GM18867 (cell line): Measurements from ENCODE around the gene IQCM.
A peak's percentile ranks its signal among the peaks of the same experiment; 100 is the strongest.
"Not testable (repeated sequence)": the region's sequence is repeated elsewhere in the genome, so short reads cannot be mapped to it uniquely, and the experiment has no call there.

Experiments used
- ATAC-seq: cut with Tn5 transposase; IDR thresholded peaks from one replicate; pipeline ENCODE4 v1.9.1; 2021; ENCODE audit warnings: mild to moderate bottlenecking, moderate library complexity; ENCODE audit not compliant: unreplicated experiment

IQCM gene

DNA sequence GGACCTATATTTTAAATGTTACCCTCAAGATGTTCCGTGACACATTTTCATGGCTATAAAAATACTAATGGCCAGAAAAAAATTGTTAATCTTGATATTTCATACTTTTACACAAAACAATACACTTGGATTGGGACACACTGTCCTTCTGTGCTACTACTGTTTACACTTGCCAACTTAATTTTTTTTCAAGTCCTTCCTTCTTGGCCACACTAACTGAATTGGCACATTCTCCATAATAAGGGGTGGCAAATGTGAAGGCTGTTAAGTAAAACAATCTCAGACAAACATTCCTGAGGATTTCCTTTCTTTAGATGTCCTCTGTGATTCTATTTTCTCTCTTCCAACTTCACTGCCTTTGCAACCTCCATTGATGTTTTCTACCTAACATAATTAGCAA lies 225.8 kb downstream of the IQCM start:
- ATAC-seq = no peak

DNA sequence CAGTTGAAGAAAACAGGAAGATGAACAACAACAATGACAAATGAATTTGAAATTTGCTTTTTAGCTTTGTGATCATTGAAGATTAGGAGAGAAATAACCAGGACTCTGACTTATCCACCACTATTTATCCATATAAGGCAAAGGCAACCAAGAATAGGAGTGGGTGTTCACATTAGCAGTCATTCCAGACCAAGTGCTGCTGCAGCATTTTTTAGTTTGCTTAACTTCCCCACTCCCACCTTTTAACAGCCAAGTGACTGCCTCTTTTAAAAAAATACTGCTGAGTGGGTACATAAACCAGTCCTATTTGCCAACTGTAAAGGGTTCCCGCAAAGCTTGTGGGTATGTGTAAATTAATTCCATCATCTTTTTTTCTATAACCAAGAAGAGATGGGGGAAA lies 230.9 kb downstream of the IQCM start:
- no peak for ATAC-seq

DNA sequence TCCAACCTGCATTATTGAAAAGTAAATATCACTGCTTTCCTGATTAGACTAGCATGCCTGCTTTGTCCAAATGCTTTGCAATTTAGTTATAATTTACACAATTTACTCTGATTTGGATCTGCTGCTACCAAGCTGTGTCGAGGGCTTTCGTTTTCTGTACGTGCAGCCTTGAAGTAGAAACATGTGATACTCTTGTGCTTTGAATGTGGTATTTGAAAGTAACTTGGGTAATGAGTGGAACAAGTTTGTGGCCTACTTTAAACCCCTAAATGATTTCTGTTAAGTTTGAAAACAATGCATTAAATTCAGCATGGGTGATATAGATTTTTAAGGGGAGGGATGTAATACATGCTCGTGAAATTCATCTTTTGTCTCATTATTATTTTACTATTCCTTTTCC lies 240.7 kb downstream of the IQCM start:
- peak; percentile 92 for ATAC-seq

DNA sequence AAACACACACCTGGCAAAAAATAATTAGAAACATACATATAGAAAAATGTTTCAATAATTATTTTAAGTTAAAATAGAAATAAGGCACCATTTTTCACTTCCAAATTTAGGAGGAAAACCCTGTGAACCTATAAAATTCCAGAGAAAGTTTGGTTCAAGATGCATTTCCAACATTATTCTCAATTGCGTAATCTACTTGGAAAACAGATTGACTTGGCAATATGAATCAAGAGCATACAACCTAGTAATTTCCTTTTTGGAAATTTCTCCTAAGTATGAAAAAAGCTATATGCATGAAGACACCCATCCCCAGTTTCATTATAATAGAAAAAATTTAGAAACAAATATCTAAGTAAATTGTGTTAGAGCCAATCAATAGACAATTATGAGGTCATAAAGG lies 242.9 kb downstream of the IQCM start:
- no peak for ATAC-seq

DNA sequence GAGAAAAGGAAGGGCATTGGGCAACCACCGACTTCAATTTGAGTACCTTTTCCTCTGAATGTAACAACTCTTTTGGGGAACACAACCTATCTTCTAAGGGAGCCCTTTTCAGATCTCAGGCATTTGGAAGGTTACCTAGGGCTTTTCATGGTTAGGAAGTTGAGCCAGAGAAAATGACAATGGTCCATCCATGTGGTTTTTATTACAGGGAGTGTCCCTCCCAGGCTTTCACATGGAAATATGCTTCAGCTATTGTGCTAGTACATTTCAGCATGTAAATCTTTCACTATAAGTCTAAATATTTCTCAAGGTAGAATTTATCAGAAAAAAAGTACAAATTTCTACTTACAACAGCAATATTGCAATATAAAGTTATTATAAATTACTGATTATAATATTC lies 259.8 kb downstream of the IQCM start:
- ATAC-seq = no peak

DNA sequence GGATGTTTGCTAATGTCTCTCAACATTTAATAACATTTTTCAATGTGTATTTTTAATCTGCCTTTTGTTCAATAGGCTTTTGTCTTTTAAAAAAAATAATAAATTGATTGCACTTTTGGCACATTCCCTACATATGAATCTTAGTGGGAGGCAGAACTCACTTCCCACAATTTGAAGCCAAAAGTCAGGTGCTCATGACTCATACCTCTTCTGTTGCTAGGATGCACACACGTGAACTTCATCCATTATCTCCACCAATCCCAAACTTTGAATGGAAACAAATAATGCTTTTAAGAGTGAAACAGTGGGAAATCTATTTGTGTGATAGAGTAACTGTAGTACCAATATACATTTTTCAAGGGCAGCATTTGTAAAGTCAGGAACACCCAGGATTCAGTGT lies 260.5 kb downstream of the IQCM start:
- ATAC-seq = no peak

DNA sequence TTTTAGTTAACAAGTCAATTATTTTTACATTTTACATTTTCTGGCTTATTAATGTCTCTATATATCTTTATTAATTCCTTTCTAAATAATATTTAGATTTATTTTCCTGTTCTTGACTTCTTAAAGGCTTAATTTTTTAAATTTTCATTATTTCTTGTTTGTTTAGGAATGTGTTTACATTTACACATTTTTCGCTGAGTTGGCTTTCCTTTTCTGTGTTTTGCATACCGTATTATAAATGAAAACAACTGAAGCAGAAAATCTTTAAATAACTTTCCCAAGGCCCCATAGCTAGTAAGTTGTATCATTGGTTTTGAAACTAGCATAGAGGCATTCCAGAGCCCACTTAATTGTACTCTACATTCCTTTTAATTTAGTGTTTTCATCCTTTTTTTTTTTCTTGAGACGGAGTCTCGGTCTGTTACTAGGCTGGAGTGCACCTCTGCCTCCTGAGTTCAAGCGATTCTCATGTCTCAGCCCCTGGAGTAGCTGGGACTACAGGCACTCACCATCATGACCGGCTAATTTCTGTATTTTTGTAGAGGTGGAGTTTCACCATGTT lies 261.6 kb downstream of the IQCM start:
- no peak for ATAC-seq

DNA sequence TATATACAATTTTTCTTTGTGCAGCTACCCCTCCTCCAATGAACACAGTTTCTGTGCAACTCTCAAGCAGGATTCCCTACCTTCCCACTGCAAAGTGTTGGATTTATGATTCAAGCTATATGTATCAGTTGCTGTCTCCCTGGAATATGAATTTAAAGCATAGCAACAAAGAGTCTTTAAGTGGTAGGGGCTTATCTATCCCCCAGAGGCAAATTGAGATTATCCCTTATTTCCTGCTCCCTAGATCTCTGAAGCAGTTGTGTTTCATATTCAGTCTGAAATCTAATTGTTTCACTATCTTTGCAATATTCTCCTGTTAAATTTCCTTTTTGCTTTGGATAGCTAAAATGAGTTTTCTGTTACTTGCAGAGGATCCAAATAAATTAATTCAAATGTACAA lies 263.0 kb downstream of the IQCM start:
- no peak for ATAC-seq

DNA sequence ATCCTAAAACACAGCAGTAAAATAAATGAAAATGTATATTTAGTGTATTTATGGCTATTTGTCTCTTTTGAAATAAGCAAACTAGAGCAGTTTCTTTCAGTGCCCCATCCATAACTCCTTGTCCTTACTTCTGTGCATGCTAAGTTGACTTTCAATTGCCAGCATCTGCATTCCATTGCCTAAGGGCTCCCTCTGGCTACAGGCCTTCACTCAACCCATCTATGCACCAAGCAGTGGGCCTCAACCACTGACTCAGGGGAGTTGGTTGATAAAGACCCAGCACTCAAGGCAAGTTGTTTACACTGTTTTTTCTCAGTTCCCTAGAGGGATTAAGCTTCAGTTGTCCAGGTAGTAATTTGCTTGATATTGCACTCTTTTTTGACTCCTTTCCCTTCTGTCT lies 265.7 kb downstream of the IQCM start:
- ATAC-seq = no peak

DNA sequence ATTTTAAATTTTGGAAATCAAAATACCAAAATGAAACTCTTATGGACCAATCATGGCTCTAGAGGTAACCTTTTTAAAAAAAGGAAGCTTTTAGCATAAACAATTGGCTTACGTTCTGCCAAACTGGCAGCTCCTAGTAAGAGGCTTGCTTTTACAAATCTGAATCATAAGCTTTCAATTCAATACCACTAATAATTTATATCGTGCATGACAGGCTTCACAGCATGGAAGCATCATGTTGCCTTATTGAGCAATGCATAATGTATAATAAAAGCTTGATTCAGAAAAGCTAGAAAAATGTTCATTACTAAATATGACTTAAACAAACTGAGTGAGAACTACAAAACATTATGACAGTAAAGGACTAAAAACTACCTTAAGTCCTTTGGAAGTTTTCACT lies 280.9 kb downstream of the IQCM start:
- ATAC-seq = no peak

DNA sequence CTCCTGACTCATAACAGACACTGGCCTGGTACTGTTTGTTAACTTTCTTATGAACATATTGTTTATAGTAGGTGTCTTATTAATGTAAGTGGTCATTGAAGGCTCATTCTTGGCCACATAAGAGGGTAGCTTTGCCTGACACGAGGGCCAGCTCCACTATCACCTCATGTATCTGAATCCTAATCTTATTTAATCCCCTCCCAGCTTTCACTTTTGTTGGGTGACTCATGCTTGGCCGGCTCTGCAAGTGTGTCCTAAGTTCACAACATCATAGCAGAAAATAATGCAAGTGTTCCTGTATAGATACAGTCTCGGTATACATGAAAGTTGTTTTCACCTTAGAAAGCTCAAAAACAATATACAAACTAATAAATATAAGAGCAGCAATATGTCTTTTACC lies 283.8 kb downstream of the IQCM start:
- ATAC-seq = no peak

DNA sequence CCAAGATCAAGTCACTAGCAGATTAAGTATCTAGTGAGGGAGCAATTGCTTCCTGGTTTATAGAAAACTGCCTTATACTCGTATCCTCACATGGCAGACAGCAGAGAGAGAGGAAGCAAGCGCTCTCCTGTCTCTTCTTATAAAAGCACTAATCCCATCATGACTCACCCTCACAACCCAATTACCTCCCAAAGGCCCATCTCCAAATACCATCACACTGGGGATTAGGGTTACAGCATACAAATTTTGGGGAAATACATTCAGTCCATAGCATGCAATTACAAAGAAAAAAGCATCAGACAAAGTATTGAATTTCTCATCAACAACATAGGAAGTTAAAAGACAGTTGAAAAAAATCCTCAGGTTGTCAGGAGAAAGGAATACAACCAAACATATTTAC lies 292.6 kb downstream of the IQCM start:
- ATAC-seq = no peak

DNA sequence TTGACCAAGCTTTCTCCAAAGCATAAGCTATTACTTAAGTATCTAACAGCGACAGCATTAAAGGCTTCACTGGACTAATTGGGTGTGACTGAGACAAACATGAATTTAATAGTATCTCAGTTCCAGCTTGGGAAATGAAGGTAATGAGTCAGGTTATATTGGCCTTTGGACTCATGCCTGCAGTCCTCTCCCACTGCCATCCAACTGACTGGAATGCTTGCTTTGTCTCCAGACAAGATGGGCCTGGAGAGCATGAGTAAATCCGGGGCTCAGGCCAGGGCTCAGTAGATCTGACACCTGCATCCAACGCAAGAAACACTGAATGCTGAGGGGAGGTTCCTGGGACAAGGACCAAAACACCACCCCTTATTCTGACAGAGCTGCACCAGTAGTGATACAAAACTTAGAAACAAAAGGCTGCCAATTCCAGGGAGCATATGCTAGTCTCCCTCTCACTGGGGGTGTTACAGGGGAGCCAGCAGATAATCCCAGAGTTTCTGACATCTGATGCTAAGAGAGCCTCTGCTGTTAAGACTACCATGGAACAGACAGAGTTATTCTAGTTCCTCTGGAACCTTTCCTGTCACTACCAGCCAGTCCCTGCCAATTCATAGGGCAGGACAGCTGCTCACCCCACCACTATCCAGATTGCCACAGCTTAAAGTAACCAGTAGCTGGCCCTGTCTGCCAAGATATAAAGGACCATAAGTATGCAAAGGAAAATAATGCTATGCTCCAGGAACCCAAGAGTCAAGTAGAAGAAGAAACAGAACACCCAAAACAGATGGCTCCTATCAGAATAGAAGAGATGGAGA lies 293.8 kb downstream of the IQCM start:
- ATAC-seq = no peak

DNA sequence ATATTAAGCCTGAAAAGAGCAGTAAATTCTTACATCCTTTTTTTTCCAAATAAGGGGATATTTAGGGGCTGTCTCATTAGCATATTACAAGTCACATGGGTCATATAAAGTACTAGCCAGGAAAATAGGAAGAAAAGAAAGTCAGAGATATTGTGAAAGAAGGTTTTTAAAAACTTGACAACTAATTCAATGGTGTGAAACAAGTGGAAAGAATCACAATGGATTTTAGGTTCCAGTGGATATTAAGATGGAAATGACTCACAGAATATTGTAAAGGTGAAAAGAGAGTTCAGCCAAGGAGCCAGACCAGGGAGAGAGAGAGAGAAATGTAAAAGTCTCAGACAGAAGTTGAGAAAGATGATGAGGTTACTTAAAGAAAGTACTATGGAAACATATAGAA lies 297.2 kb downstream of the IQCM start:
- no peak for ATAC-seq

DNA sequence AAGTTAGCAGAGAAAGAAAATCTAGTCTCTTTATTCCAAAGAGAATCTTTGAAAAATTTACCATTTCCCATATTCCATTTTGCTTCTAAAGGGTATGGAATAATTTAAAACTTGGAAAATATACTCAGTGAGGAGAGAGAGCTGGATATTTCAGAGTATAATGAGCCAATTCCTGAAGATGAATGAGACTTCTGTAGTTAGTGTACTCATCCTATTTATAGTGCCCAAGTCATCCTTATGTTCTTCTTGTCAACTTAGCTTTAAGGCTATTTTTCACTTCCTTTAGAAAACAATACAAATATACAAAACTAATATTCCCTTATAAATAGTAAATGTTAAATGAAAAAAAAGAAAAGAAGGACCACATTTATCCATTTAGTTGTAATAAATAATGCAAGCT lies 302.6 kb downstream of the IQCM start:
- no peak for ATAC-seq

DNA sequence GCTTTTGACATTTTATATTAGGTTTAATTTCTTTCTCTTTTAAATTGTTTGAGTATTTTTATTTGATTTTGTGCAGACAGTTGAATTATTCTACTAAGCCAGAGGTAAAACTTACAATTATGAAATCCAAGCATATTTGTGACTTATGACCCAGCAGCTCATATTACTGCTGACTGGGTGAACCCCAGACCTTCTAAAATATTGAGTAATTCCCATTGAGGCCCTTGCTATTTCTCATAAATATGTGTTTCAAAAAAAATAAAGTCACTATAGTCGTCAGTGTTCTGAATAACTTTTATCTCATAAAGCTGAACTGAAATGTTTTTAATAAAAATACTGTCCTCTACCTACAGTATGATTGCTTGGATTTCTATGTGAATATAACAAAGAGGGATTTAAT lies 303.1 kb downstream of the IQCM start:
- ATAC-seq = no peak

DNA sequence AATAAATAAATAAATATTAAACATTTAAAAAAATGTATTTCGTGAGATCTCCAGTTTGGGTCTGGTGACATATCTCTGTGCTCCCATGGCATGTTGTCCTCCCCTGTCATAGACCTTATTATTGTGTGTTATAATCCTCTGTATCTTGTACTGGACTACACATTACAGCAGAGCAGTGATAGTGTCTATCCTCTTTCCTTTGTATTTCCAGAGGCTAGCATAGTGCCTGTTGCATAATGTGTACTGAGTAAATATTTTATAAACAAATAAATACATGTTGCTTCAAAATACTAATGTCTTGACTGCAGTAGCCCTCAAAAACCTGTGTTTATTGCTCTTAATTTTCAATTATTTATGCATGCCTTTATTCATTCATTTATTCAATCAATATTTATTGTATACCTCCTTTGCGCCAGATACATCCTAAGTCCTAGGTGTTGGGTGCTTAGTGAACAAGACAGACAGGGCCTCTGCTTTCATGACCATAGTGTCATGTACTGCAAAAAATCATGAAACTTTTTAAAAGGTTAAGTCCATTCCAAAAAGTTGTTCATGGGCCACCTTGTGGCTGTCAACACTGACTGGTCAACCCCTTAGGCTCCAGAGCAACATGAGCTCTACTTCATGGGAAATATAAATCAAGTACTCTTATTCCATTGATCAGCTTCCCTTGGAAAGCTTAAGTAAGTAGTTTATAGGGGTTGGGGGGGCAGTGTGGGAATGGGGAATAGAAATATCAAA lies 303.9 kb downstream of the IQCM start:
- no peak for ATAC-seq

DNA sequence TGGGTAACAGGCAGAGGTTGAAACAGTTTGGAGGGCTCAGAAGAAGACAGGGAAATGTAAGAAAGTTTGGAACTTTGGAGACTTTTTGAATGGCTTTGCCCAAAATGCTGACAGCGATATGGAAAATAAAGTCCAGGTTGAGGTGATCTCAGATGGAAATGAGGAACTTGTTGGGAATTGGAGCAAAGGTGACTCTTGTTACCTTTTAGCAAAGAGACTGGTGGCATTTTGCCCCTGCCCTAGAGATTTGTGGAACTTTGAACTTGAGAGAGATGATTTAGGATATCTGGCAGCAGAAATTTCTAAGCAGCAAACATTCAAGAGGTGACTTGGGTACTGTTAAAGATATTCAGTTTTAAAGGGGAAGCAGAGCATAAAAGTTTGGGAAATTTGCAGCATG lies 308.3 kb downstream of the IQCM start:
- ATAC-seq = not testable (repeated sequence)

DNA sequence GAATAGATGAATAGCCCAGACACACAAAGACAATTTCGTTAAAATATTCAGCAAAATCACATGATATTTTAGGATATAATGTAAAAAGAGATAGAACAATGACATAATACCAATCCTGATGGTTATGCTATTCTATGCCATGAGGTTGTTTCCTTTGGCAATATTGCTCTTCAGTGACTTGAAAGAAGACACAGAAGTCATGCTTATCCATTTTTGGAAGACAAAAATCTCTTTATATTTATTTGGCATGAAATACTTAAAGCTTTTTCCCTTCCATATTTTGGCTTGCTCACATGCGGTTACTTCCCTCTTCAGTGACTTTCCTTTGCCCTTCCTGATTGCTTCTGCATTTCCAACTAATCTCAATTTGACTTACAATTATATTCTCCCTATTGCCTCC lies 314.8 kb downstream of the IQCM start:
- no peak for ATAC-seq

DNA sequence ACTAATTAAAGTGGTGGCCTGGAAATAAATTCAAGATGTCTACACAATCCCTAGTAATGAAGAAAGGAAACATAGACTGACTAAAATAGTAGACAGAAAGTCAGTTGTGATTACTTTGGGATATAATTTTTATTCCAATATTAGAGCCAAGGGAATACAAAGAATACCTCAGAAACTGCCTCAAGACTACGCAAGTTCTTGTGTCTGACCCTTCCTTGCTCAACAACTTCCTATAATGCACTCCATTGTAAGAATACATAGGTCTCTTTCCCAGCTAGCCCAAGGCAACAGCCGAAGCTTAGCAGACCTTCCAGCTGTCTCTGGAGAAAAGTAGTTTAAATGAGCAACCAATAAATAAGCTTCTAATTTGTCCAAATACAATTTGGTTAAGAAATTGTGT lies 315.9 kb downstream of the IQCM start:
- ATAC-seq = no peak

DNA sequence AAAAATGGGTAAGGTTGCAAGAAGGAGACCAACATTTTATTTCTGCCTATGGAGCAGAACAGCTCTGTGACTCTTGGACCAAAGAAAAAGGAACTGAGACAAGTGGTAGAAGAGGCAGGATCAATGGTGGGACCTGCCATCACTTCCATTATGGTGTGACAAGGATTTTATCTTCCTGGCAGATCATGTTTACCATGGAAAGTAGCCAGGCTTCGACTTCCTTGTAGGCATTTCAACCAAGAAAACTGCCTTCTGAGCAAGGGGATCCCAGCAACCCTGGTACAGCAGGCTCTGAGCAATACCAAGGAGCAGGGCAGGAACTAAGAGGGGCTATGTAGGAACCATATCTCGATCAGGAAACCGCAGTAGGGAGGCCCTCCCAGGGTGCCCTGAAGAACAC lies 317.4 kb downstream of the IQCM start:
- no peak for ATAC-seq

DNA sequence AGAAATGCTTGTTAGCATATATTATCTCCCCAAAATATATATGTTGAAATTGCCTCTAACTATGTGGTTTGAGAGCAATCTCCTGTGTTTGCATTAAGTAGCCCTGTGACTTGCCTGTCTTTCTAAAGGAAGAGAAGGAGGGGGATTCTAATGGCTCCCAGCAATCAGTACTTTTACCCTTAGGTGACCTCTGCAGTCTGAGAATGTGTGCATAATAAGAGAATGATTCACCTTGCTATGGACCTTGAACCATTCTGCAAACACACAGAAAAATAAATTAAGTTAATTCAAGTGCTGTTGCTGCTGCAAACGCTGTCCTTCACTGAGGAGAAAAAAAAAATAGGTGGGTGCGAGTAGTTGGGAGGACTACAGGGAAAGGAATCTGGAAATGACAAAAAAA lies 322.2 kb downstream of the IQCM start:
- ATAC-seq = no peak
